ENCODE results near the gene OGFOD2.

OGFOD2 gene

GRCh38 chr12:122977655-122978392 is 2.8 kb downstream of the OGFOD2 start:
- no peak for DNase-seq (ENCODE audit: low read depth, low spot score)

DNA sequence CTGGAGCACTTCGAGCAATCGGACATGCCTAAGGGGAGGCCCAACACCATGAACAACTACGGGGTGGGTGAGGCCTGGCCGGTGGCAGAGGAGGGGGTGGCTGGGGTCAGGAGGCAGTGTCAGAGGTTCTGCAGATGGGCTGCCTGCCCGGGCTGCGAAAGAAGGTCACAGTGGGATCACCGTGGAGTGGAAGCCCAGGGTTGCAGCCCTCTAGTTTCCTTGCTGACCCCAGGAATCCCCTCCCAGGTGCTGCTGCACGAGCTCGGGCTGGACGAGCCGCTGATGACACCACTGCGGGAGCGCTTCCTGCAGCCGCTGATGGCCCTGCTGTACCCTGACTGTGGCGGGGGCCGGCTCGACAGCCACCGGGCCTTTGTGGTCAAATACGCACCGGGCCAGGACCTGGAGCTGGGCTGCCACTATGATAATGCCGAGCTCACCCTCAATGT is 3.5 kb downstream of the OGFOD2 start:
- DNase-seq (ENCODE audit: low read depth, low spot score): no peak

- DNase-seq (ENCODE audit: low read depth, low spot score): no peak
Observed at GRCh38 chr12:122979001-122979907, 4.2 kb downstream of the OGFOD2 start.

DNA sequence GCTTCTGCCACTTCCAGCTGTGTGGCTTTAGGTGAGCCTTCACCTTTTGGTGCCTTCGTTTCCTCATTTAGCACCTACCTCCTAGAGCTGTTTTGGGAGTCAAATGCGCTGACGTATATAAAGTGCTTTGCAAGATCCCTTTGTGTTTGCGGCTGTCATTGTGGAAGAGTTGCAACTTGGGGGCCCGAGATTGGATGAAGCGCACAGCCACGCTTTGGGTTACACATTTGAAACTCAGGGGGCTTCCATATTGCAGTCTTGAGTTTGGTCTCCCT is 4.8 kb downstream of the OGFOD2 start:
- DNase-seq (ENCODE audit: low read depth, low spot score): no peak

DNA sequence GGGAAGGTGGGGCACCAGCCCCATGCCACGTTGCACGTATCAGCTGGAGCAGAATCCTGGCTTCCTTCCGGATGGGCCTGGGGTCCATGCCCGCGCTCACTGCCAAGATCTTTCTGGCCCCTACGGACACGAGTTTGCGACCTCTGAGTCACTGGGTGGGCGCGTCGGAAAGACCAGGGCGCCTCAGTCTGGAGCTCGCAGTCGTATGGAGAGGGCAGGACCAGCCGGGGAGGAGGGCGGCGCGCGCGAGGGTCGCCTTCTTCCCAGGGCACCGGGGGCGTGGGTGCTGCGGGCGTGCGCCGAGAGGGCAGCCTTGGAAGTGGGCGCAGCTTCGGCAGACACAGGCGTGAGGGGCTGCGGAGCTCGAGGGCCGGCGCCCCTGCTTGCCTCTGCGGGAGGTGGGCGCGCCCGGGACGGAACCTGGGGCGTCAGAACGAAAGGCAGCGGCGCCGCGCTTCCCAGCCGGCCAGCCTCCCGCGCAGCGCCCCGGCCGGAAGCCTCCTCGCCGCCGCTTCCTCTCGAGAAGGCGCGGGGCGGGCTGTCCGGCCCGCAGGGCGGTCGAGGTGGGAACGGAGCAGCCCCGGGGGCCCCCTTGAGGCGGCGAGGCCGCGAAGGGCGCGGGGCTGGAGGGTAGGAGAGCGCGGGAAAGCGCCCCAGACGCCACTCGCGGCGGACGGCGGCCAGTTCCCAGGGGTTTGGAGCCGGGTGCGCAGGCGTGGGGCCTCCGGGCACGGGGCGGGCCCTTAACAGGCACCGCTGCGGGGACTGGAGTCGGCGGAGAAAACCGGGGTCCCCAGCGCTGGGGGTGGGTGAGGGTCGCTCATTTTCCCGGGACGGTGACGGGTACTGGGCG is 5.4 kb downstream of the OGFOD2 start, which contains the start of gene ARL6IP4:
Gene ARL6IP4, plus strand, starts transcription at position 499 of the 853 bp plus-strand sequence. CDS start 459 bp downstream, outside the sequence.
- DNase-seq (ENCODE audit: low read depth, low spot score): peak; percentile 68

DNA sequence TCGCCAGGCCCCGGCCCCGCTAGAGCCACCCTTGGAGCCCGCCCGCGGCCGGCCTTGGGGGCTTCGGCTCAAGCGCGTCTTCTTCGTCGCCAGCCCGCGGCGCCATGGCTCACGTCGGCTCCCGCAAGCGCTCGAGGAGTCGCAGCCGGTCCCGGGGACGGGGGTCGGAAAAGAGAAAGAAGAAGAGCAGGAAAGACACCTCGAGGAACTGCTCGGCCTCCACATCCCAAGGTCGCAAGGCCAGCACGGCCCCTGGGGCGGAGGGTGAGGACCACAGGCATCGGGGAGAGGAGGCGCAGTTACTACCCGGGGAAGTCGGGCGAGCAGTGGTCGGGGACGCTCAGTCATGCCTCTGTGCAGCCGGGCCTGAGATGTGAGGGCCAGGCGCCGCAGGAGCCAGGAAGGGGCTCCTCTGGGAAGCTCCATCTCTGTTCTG is 6.0 kb downstream of the OGFOD2 start:
- DNase-seq (ENCODE audit: low read depth, low spot score): peak; percentile 48

DNA sequence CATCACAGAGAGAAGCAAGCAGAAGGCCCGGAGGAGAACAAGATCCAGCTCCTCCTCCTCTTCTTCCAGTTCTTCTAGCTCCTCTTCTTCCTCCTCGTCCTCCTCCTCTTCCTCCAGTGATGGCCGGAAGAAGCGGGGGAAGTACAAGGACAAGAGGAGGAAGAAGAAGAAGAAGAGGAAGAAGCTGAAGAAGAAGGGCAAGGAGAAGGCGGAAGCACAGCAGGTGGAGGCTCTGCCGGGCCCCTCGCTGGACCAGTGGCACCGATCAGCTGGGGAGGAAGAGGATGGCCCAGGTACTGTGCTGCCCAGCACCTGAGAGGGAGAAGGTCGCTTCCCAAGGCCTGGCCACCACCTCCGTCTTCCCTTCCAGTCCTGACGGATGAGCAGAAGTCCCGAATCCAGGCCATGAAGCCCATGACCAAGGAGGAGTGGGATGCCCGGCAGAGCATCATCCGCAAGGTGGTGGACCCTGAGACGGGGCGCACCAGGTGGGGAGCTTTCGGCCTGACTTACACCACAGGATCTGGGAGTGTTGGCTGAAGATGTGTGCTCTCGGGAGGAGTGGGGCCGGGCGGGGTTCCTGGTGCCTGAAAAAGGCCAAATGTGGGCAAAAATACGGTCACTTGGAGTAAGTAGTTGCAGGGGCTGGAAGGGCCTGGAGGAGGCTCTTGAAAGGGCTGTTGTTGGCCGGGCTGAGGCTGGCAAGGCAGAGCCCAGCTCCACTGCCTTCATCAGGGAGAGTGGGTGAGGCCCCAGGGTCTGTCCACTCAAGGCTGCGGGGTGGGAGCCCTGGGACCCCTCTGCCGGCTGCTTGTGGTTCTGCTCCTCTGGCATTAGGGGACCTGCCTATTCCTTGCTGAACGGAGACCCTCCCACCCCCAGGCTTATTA is 6.8 kb downstream of the OGFOD2 start:
- DNase-seq (ENCODE audit: low read depth, low spot score): no peak

GRCh38 chr12:122982477-122982815 is 7.4 kb downstream of the OGFOD2 start:
- DNase-seq (ENCODE audit: low read depth, low spot score): no peak

GRCh38 chr12:122982963-122983788 is 8.1 kb downstream of the OGFOD2 start:
- no peak for DNase-seq (ENCODE audit: low read depth, low spot score)

DNA sequence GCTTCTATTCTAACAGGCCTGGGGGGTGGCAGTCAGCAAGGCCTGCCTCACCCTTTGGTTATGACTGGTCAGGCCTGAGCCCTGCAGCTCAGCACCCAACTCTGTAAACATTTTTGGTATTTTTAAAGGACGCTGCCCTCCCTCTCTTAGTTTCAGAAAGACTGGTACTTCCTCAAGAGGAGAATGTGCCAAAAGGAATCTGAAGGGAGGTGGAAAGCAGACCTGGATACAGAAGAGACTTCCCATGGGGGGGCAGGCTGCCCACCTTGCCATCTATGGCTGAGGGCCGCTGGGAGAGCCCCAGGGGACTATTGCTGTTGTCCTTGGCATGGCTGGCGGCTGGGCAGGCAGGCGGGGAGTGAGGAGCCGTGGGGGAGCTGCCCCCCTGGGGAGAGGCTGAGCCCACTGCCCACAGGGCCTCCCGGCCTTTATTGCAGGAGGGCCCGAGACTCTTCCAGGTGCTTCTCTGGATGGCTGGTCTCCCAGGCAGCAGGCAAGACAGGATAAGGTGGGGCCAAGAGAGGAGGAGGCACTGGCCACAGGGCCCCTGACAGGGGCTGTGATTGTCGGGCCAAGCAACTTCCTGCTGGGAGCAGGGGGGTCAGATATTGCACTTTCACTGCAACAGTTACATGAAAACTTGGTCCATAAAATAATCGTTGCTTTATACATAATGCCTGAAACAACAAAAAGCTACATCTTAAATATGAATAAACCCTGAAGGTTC is 8.9 kb downstream of the OGFOD2 start:
- DNase-seq (ENCODE audit: low read depth, low spot score): no peak

DNA sequence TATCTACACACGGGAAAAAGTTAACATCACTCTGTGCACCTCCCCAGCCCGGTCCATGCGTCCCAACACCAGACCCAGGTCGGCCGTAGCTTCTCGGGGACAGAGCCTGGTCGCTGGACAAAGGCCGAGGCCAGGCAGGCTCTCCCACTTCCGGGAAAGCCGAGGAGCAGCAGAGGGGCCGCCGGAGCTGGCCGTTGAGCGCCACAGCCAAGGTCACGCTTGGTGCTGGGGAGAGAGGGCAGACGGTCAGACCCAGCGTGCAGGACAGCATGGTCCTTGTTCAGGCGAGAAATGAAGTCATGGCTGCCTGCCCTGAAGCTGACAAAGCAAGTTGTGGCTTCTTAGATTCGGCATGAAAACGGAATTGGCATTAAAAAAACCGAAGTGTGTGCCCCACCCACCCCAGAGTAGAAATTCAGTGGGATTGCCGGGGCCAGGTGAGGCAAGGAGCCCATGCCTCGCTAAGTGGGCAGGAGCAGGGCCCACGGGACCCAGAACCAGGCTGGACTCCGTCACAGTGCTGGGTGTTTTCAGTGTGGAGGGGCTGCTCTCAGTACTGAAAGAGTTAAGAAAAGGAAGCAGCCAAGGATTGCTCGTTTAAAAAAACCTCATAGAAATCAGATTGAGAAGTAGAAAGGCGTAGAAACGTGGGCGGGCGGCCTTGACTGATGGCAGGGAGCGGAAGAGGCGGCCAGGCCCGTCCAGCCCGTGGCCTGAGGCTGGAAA is 9.7 kb downstream of the OGFOD2 start:
- DNase-seq (ENCODE audit: low read depth, low spot score): no peak

DNA sequence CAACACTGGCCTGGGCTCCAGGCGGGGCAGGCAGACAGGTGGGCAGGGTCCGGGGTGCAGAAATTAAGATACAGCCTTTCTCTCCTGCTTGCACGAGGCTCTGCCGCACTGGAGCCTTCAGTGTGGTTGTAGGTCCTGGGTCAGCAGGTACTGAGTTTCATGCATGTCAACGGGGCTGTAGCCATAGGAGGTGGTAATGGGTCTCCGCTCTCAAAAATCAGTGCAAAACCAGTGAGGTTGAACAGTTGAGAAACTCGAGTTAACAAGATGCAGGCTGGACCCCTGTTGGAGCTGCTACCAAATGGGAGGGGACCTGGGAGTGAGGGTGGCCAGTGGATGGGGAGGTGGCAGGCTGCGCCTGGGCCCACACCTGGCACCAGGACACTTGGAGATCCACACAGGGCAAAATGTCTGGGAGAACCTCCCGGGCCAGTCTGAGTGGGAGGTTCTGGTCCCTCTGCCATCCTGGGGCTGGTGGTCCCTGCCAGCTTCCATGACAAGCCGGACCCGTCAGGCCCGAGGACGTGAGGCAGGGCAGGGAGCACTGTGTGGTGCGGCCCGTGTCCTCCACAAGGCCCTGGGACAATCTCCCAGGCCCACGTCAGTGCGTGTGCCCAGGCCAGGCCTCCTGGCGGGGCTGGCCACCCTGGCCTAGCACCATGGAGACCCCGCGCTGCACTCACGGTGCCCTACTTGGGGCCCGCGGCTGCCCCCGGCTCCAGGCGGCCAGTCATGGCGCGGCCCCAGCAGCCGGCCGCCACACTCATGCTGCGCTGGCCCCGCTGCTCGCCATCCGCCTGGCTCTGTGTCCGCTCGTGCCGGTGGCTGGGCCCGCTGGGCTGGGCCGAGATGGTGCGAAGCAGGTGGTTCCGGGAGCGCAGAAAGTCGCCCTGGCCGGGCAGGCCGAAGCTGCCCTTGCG is 10.6 kb downstream of the OGFOD2 start:
- DNase-seq (ENCODE audit: low read depth, low spot score): no peak

DNA sequence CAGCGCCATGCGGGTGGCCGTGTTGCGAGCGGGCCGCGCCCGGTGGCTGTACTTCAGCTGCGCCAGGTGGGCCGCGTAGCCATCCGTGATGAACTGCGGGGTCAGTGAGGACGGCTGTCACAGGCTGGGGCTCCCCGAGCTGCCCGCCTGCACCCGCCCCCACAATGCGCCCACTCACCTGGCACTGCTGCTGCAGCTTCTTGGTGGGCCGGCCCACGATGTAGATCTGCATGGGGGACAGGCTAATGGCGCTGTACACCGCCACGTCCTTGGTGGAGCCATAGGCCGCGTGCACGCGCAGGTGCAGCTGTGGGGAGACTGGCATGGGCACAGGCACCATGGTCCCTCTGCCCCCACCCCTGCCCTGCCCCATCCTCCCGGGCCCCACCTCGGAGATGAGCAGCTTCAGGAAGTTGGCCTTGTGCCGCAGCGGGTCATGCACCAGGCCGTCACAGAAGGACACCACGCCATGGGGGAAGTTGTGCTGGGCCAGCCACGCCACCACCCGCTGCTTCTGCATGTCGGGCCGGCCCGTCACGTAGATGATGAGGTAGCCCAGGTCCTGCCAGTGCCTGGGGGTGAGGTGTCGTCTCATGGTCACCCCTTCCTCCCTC is 11.3 kb downstream of the OGFOD2 start:
- no peak for DNase-seq (ENCODE audit: low read depth, low spot score)

DNA sequence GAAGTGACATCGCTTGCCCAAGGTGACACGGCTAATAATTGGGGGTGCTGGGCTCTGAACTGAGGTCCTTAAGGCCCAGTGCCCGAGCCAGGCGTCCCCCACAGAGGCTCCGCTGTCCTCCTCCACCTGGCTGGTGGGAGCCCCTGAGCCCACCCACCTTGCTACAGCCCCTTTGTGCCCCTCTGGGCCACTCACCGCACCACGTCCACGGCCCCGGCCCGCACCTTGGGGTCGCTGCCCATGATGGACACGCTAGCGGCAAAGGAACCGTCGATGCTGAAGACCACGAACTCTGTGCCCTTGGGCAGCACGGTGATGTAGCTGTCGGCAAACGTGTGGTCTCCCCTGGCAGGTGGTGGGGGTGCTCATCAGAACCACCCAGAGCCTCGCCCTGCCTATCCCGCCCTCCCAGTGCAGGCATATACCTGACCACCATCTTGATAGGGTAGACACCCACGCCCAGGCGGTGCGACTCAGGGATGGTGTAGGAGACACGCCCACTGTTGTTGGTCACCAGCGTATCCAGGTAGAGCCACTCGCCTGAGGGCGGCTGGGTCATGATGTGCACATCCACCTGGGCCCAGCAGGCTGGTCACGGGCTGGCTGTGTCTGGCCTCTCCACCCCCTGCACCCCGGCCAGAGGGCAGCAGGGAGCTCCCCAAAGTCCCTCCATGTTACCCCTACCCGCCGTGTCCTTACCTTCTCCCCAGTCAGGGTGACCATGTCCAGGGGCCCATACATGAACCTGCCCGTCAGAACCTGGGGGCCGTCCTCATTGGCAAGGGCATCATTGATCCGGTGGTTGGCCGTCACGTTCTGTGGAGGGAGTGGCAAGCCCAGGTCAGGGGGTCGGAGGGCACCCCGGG is 12.3 kb downstream of the OGFOD2 start:
- DNase-seq (ENCODE audit: low read depth, low spot score): no peak

DNA sequence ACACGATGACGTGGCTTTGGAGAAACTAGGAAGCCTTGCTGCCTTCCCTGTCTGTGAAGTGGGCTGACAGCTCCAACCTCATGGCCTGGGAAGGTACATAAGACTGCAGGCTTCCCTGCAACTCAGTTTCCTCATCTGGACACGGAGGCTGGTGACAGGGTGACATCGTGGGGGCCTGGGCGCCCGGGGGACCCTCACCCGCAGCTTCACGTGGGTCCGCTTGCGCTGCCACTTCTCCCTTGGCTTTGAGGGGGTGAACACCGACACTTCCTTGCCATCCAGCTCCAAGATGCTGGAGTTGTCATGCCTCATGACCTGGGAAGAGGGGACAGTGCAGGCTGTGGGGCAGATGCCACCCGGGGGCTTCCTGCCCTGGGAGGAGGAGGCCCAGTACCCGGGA is 13.0 kb downstream of the OGFOD2 start:
- no peak for DNase-seq (ENCODE audit: low read depth, low spot score)

DNA sequence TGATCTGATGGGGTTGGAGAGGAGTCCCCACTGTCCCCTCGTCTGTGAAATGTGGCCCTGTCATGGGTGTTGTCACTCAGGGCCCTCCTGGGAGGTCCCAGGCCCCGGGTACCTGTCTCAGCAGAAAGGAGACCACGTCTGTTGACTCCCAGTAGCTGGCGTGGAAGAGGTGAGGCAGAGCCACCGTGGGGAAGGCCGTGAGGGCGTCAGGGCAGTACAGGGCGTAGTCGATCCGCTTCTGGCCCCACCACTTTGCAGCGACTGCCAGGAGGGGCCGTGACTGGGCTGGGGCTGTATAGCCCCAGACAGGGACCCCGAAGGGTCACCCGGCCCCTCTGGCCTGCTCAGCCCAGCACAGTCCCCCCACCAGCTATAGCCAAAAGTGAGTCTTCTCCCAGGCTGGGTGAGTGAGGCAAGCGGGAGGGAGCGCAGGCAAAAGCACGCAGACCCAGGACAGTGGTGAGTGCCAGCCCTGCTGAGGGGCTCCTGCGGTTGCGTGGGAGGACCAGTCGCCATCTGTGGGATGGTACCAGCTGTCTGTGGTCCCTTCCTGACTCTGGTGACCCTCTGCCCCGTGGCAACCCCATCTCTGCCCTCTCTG is 13.7 kb downstream of the OGFOD2 start:
- no peak for DNase-seq (ENCODE audit: low read depth, low spot score)
